HG03108 (cell line): ENCODE measurements around the gene ERGIC3.

ENCODE experiments used
- ATAC-seq: cut with Tn5 transposase; IDR thresholded peaks from one replicate; pipeline ENCODE4 v1.9.1; 2021; ENCODE audit warnings: moderate library complexity; ENCODE audit not compliant: unreplicated experiment

Gene ERGIC3

GRCh38 chr20:35560541-35560940, 18.7 kb downstream of the ERGIC3 start:
- ATAC-seq = no peak

- ATAC-seq = no peak
These were observed 19.4 kb downstream of the ERGIC3 start for GRCh38 chr20:35561268-35561667.

GRCh38 chr20:35561671-35562070, 19.8 kb downstream of the ERGIC3 start:
- no peak for ATAC-seq

- no peak for ATAC-seq
These were observed 20.7 kb downstream of the ERGIC3 start for GRCh38 chr20:35562541-35563110.

- ATAC-seq = no peak
These were observed 22.0 kb downstream of the ERGIC3 start for GRCh38 chr20:35563834-35564233.

- ATAC-seq = no peak
These were observed 23.0 kb downstream of the ERGIC3 start for GRCh38 chr20:35564905-35565304.

DNA sequence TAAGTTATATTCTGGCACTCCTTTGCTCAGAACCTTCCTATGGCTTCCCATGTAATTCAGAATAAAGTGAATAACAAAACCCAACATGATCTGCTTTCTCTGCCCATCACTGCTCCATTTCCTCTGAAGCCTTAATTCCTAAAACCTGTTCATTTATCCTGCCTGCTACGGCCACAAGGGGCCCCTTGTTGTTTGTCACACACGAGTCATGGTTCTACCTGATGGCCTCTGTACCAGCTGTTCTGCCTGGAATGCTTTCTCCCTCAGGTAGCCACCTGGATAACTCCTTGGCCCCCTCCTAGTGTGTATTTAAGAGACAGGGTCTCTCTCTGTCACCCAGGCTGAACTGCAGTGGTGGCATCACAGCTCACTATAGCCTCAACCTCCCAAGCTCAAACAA, 26.8 kb downstream of the ERGIC3 start:
- ATAC-seq = no peak

DNA sequence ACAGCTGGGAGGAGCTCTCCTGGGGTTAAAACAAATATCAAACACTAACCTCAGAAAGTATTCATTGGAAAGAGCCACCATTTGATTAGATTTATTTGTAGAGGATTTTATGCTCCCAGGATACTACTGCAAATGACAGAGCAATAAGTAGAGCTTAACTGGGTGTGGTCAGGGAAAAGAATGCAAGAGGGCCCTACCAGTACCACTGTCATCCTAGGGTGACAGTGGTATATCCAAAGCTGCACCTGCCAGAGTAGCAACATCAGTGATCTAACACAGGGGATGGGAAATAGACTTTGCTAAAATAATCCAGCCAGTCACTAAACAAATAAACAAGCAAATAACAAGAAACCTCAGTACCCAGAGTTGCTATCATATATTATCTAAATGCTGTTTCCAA, 29.7 kb downstream of the ERGIC3 start:
- no peak for ATAC-seq

GRCh38 chr20:35572838-35573237, 31.0 kb downstream of the ERGIC3 start:
- ATAC-seq = no peak

GRCh38 chr20:35575958-35576357, 34.1 kb downstream of the ERGIC3 start:
- ATAC-seq = no peak

DNA sequence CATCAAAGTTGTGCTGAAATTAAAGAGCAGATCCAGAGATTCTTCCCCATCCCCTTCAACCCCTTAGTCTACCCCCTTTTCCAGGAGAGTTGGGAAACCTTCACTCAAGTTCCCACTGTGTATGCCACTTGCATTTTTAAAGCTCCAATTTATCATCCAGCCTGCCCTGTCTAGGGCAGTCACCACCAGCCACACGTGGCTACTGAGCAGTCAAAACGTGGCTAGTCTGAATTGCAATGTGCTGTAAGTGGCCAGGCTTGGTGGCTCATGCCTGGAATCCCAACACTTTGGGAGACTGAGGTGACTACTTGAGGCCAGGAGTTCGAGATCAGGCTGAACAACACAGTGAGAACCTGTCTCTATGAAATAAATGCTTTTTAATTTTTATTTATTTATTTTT, 34.9 kb downstream of the ERGIC3 start:
- no peak for ATAC-seq

DNA sequence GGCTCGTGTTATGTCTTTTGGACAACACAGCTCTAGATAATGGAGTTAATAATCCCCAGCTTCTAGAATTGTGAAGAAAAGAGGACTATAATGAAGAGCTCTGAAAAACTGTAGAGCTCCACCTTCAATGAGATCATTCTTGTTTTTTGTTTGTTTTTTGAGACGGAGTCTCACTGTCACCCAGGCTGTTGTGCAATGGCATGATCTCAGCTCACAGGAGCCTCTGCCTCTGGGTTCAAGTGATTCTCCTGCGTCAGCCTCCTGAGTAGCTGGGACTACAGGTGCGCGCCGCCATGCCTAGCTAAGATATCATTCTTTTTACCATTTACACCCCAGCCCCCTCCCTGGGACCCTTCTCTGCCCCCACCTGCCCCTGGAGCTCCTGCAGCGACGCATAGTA, 36.6 kb downstream of the ERGIC3 start:
- no peak for ATAC-seq

GRCh38 chr20:35579196-35579595, 37.3 kb downstream of the ERGIC3 start:
- ATAC-seq = no peak

- ATAC-seq = no peak
These were observed 40.3 kb downstream of the ERGIC3 start for GRCh38 chr20:35582131-35582530.

DNA sequence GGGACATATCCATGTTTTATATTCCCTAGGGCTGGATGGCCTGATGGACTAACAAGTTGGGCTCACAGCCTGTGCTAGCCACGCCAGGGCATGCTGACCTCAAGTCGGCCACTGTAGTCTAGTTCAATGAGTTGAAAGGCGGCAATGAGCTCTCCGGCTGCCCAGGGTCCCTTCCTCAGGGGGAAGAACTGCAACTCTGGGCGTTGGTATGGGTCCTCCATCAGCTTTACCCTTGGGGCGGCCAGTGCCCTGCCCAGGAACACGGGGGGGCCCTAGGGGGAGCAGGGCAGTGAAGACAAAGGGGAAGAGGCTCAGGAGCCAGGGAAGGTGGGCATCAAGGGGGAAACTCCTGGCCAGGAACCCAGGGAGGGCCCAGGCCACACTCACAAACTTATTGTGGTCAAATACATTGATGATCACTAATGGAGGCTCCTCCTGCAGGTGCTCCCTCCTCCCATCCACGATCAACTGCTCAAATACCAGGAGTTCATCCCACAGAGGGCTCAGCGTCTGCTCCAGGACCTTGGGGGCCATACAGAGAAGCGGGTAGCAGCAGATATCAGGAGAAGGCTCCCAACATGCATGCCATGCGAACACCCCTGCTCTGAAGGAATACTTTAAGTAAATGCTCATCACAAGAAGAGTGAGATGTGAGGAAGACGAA, 41.0 kb downstream of the ERGIC3 start:
- no peak for ATAC-seq

GRCh38 chr20:35583636-35584560, 42.0 kb downstream of the ERGIC3 start:
- no peak for ATAC-seq

DNA sequence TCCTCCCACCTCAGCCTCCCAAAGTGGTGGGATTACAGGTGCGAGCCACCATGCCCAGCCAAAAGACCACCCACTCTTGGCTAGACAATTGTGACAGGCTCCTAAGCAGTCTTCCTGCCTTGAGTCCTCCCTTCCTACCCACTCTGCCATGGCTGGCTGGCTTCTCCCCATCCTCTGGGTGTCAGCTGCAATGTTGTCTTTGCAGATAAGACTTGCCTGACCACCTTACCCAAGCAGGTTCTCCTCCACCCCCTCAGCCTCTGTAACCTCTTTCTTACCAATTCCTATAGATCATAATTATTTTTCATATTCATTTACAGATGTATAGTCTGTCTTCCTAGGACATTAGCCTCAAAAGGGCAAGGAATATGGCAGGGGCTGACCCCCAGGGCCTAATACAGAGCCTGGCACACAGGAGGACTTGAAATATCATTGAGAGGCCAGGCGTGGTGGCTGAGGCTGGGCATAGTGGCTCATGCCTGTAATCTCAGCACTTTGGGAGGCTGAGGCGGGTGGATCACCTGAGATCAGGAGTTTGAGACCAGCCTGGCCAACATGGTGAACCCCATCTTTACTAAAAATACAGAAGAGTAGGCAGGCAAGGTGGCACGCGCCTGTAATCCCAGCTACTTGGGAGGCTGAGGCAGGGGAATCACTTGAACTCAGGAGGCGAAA, 45.0 kb downstream of the ERGIC3 start:
- no peak for ATAC-seq

DNA sequence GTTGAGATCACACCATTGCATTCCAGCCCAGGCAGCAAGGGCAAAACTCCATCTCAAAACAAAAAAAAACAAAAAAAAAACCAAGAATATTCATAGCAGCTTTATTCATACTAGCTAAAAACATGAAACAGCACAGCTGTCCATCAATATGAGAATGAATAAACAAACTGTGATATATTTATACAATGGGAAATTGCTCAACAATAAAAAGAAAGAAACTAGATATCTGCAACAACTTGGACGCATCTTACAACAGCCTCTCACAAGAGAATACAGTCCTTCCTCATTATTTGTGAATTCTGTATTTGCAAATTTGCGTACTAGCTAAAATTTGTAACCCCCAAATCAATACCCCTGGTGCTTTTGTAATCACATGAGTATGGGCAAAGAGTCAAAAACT, 45.6 kb downstream of the ERGIC3 start:
- no peak for ATAC-seq

DNA sequence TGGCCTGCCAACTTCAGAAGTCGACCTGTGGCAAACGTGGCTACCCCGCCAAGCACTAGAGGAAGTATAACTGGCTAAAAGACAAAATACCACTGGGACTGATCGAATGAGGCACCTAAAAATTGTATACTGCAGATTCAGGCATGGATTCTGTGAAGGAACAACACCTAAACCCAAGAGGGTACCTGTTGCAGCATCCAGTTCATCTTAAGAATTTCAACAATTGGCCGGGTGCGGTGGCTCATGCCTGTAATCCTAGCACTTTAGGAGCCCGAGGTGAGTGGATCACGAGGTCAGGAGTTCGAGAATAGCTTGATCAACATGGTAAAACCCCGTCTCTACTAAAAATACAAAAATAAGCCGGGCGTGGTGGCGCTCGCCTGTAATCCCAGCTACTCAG, 46.5 kb downstream of the ERGIC3 start:
- ATAC-seq = no peak

GRCh38 chr20:35592339-35592974, 50.6 kb downstream of the ERGIC3 start:
- no peak for ATAC-seq

DNA sequence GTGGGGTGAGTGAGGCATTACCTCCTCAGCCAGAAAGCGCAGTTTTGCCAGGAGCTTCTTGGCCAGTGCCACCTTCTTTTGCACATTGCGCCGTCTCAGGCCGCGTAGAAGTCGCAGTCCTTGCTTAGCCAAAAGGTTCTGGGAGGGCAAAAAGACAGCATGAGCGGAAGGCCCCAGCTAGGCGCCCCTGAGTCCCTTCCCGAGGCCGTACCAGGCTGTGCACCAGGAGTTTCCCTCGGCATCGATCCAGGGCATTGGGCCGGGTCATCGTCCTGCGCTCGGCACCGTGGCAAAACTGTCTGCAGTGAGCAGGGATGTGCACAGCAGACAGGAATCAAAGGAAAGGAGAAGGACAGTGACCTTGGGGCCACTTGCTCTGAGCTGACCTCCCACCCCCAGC, 53.6 kb downstream of the ERGIC3 start:
- no peak for ATAC-seq
